ENCODE measurements around the gene MRPS5.

MRPS5 gene

DNA sequence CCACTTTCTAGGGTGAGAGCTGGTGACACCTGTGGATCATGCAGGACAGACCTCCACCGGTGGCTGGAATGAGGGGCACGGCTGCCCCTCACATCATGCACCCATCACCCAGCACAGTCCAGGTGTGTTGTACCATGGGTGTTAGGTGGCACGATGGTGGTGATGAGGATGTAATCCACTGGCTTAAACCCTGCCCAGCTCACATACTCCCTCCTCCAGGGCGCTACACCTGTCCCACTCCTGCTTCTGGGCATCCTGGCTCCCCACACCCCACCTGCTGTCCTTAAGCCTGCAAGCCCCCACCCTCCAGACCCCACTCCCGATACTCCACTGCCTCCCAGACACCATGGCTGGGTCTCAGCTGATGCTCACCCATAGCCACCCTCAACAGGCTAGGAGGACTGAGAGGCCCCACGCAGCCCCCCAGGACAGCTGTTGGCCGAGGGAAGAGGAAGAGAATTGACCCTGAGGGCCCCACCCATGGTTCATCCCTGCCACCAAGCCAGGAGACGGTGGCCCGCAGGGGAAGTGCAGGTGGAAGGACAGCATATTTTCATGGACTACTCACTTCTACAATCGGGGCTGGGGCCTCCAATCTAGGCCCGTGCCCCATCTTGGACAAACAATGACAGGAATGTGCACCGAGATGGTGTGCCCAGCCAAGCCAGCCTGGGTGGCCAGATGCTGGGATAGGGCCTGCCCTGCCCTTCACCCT lies 61.8 kb downstream of the MRPS5 start:
- no peak for DNase-seq

DNA sequence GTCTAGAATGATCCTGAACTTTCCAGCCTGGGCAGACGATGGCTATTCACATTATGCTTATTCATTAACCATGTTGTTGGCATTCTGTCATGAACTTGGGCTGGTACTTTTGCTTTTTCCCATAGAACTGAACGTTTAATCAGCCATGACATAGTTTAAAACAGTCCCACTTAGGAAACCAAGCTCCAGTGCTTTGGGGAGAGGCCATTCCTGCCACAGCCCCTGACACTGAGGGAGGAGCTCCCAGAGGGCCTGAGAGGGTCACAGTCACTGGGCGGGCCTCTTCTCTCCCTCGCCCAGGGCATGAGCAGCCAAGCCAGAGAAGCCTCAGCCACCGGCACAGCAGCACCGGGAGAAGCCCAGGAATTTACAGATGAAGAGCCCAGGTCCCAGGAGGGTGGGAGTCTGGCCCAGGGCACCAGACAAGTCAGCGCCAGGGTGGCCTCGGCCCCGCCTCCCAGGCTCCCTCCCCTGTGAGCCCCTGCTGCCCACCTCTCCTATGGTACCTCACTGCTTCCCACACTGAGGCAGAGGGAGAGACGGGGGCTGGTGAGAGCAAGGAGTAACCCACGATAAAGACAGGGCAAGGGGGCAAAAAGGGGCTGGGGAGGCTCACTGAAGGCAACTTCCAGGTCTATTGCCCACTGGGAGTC lies 62.5 kb downstream of the MRPS5 start:
- DNase-seq = no peak

DNA sequence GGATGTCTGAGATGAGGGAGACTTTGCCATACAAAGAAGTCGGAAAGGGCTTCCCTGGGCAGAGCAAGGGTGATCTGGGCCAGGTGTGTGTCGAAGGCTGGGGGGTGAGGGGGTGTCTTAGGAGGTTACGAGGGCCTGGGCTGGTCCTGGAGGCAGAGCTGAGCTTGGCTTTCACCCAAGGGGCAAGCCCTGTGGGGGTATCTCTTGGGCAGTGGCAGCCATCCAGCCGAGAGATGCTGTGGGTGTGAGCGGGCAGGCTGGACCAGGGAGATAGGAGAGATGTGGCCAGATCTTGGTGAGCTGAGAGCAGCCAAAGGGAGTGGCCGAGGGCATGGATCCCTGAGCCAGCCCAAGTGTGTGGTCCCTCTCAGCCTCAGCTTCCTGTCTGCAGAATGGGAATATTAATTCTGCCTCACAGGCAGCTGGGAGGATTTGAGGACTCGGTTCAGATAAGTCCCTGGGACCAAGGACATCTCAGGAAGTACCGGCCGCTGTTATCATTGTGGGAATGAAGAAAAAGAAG lies 63.1 kb downstream of the MRPS5 start:
- no peak for DNase-seq

DNA sequence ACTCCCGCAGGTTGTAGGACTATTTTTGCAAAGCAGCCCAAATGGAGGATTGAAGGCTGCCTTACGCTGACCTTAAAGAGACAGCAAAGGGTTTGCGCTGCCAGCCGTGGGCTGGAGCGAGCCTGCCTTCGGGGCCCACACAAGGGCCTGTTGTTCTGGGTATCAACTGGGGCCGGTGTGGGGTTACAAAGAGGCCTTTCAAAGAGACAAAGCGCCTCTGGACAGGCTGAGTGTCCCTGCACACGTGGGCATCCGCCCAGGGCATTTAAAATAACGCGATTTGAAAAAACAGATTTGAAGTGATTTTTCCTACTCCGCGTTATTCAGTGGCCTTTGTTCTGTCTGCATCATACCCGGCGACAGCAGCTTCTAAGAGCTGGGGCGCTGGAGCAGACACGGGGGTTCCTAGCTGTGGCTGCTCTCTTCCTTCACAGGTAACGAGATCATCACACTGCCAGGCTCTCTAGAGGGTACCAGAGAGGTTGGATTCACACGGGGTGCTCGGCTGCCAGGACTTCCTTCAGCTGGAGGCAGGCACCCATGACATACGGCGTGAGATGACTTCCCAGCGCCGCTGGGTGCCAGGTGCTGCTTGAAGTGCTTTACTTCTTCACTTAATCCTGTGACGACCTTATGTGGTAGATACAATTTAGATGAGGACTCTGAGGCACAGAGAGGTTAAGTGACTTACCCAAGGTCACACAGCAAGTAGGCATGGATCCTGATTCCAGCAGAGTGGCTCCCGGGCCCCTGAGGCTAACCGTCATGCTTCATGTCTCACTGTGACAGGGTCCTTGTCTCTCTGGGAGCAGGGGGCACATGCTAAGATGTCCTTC lies 63.9 kb downstream of the MRPS5 start:
- DNase-seq = no peak

DNA sequence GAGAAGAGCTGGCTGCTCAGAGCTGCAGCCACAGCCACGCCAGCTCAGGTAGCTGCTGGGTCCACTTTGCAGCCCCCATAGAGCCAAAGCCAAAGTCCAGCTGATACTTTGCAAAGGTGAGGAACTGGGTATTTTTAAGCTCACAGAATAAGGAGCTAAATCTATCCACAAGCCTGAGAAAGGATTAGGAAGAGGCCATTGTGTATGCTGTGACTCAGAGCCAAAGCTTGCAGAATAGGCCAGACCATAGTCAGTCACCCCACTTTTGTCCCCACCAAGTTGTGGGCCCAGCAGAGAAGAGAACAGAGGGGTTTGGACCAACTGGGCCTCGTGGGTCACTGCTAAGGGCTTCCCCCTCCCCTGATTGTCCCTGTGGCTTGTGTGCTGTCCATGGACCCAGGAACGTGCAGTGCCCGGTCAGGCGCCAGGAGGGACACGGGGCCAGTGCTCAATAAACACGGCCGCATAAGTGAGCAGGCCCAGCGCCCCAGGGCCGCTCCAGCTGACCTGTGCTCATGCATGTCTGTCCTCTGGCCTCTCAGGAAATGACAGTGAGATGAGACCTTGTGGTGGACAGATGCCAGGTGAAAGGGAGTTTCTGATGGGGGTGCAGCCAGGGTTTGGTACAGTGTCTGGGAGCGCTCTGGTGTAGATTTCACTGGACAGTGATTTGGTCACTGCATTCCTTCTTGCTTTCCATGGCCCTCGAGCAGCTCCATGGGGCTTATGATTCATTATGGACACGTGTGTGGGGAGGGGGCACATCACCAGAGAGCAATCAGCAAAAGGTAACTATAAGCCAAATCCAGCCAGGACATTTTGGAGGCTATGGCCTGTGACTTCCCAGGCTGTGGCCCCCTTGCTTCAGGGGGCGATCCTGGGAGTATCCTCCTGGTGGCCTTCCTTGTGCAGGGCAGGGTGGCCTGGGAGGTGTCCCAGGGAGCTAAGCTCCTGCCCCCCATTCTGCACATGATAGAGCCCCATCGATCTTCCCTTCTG lies 64.8 kb downstream of the MRPS5 start:
- no peak for DNase-seq

DNA sequence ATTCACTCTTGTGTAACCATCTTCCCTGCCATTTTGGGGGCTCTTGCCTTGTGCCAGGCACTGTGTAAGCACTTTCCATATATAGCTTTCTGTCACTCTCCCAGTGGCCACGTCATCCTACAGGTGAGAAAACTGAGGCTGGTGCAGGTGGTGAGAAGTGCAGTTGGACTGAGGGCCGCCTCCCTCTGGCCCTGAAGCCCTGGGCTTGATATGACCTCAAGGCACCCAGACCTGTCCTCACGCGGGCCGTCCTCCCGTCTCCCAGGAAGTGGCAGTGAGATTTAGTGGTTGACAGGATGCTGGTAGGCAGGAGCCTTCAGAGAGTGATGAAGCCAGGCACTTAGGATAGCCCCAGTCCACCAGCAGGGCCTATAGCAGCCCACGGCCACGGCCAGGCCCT lies 65.6 kb downstream of the MRPS5 start:
- DNase-seq = no peak

DNA sequence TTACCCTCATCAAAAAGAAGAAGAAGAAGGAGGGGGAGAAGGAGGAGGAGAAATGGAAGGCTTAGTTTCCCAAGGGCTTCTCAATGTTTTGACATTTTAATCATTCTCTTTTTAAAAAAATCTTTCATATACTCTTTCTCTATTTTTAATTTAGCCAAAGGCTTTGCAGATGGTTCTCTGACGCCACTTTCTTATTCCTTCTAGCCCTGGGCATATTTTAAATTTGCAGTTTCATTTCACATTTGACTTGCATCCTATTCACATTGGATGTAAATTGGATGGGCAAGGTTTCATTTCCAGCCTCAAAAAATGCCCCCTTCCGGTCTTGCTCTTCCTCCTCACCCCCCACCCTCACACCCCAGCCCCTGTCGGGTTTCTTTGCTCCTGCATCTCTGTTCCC lies 66.3 kb downstream of the MRPS5 start:
- no peak for DNase-seq

DNA sequence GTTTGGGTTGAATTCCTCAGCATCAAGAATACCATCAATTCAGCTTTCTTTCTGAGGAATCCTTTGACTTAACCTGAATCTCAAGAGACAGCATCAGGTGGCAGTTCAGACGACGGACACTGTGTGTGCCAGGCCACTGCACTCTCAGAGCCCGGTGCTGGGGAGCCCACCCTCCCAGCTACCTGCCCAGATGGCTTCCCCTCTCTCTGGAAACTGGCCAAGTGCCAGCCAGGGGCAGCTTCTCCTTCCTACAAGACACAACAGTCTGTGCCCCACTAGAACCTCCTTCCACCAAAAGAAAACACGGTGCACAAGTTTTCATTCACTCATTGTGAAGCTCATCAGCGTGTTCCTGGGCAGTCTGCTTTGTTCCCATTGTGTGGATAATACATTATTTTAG lies 67.6 kb downstream of the MRPS5 start:
- DNase-seq = no peak

DNA sequence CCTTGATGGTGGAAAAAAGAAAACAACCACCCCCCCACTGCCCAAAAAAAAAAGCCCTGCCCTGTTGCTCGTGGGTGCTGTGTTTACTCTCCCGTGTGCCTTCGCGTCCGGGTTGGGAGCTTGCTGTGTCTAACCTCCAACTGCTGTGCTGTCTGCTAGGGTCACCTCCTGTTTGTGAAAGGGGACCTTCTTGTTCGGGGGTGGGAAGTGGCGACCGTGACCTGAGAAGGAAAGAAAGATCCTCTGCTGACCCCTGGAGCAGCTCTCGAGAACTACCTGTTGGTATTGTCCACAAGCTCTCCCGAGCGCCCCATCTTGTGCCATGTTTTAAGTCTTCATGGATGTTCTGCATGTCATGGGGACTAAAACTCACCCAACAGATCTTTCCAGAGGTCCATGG lies 68.1 kb downstream of the MRPS5 start:
- no peak for DNase-seq

DNA sequence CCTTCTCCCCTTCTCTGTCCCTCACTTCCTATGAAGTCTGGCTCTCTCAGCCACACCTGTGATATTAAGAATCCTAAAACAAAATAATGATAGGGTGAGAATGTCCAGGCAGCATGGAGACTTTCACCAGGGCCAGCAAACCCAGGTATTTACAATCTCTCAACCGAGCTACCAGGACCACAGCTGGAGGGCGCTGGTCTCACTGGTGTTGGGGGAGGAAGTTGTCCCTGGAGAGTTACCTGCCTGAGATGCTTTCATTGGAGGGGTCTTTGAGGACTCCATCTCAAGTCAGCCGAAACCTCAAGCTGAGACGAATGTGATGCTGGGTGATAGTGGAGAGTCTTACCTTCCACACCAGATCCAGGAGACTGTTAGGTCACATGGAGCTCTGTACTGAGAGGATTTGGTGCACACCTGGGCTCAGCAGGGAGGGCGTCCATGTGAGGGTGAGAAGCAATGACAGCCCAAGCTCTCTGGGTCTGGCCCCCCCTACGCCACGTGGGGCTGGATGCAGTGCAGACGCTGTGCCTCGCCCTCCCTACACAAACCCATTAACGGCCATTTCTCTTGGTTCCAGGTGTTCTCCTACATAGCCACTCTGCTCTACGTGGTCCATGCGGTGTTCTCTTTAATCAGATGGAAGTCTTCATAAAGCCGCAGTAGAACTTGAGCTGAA lies 68.7 kb downstream of the MRPS5 start:
- DNase-seq = no peak

DNA sequence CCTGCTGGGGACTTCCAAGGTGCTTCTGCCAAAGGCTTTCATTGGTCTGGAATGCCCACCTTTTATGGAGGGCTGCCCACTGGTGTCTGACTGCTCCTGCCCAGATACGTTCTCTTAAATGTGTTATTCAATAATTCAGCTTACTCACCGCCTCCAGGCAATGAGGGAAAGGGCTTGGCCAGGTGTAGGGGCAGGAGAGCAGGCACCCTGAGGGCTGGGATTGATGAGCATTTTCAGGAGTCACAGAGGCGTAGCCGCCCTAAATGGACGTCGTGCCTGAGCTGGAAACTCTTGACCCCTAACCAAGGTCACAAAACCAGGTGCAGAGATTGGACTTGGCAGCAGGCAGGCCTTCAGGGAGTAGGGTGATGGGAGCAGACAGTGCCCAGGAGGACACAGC lies 69.3 kb downstream of the MRPS5 start:
- DNase-seq = no peak

DNA sequence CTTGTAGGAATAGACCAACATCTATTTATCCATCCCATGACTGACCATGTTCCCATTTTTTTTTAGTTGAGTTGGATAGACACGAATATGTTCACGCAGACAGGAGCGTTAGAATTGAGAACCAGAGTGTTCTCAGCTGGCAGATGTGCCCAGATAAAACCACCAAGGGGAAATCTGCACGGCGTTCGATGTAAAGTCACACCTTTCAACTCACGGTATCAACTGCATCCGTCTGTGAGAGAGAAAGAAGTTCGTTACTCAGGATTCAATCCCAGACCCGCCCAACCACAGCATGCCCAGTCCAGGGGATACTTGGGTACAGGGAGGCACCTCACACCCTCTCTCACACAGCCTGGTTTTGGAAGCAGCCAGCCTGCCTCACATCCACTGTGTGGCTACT lies 70.0 kb downstream of the MRPS5 start:
- DNase-seq = no peak

DNA sequence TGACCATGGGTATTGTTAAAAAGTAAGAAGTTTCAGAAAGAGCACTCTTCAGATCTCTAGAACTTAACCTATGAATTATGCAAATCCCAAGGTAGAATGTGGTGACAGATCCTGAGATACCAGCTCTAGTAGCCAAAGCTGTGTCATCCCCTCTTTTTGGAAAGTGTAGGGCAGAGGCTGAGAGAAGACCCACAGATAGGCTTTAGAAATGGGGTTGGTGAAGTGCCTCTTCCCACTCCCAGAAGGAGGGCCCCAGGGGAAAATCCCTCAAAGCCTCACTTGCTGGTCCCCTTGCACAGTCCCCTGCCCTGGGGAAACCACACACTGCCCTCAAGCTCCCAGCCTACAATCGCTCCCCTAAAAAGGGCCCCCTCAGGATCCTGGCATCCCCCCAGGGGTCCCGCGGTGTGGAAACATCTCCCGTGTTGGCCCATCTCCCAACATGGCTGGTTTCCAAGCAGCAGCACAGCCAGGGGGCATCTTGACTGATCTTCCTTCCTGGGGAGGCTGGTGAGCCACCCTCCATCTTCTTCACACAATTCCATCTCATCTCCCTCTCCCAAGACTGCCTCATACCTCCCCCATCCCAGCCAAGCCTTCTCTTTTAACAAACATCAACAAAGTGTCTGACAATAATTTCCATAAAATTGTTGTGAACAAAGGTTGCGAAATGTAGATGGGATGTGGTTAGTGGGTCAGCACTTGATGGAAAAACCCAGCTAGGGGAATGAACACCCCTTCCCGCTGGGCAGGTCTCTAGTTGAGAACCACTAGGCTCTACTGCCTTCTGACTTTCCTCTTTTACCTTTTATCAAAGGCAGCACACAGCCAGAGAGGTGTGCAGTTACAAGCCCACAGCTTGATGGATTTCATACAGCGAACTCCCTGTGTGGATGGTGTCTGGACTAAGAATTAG lies 71.0 kb downstream of the MRPS5 start:
- no peak for DNase-seq

DNA sequence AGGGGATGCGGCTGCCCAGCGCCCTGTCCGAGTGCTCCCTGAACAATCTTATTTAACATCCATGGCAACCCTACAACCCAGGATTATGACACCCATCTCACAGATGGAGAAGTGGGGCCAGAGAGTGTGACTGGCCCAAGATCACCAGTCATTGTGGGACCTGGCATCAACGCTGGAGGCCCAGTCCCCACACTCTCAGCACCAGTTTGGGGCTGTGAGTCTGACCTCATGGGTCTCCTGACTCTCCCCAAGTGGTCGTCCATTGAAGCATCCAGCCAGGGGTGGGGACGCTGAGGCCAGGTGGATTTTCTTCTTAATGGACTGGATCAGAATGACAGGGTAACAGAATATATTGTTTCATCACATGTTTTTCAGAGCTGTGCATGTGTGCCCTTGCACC lies 71.6 kb downstream of the MRPS5 start:
- DNase-seq = no peak

DNA sequence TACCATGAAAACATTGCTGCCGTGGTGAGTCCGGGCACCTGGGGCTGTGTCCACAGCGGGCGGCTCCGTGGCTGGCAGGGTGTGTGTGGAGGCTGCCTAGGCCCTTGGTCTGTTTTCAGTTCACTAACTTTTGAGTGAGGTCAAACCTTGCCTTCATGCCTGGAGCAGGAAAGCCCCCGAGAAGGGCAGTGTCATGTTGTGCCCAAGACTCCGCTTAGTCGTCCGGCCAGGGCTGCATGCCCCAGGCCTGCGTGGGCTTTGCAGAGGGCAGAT lies 72.0 kb downstream of the MRPS5 start:
- DNase-seq = no peak

DNA sequence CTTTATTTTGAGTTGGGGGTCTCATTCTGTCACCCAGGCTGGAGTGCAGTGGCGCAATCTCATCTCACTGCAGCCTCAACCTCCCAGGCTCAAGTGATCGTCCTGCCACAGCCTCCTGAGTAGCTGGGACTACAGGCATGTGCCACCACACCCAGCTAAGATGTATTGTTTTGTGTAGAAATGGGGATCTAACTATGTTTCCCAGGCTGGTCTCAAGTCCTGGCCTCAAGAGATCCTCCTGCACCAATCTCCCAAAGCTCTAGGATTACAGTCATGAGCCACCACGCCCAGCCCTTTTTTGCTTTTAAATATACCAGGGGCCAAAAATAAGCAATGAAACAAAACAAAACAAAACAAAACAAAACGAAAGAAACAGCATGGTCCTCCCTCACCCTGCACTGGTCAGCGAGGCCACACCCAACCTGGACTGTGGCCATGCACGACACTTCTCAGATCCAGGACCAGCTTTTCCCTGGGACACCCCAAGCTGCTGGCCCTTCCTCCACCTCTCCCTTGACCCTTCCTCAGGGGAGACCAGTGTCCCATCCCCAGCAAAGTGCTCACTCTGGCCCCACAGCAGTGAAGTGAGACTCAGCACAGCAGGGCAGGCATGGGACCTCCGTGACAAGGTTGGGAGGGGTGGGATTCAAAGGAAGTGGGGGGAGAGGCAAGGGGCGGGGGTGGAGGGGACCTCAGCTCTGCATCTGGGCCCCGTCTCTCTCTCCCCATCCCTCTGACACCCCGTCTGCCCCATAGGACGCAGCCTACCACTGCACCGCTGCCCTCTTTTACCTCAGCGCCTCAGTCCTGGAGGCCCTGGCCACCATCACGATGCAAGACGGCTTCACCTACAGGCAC lies 72.6 kb downstream of the MRPS5 start:
- DNase-seq = no peak

DNA sequence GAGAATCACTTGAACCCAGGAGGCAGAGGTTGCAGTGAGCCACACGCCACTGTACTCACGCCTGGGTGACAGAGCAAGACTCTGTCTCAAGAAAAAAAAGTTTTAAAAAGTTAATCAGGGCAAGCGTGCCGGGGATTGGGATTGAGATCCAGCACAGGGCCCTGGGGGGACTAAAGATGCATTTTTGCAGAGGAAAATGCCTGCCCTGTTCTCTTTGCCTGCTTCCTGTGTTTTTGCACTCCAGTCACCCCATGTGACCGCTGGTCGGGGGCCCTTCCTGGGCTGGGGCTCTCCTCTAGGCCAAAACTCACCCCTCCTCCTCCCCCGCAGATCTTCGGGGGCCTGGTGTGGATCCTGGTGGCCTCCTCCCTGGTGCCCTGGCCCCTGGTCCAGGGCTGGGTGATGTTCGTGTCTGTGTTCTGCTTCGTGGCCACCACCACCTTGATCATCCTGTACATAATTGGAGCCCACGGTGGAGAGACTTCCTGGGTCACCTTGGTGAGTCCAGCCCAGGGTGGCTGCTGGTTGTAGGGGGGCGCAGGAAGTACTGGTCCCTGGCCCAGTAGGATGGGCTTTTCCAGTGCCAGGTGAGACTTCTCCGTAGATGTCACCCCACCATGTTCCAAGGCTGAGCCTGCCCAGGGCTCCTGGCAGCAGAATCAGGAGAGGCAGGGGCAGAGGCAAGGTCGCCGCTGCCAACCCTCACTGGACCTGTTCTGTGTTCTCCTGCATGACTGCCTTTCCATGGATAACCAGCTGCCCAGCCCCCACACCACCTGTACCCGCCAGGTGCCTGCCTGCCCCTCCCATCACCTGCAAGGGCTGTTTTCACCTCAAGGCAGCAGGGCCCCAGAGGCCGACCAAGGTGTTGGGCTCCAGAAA lies 73.7 kb downstream of the MRPS5 start:
- DNase-seq = peak; percentile 36

DNA sequence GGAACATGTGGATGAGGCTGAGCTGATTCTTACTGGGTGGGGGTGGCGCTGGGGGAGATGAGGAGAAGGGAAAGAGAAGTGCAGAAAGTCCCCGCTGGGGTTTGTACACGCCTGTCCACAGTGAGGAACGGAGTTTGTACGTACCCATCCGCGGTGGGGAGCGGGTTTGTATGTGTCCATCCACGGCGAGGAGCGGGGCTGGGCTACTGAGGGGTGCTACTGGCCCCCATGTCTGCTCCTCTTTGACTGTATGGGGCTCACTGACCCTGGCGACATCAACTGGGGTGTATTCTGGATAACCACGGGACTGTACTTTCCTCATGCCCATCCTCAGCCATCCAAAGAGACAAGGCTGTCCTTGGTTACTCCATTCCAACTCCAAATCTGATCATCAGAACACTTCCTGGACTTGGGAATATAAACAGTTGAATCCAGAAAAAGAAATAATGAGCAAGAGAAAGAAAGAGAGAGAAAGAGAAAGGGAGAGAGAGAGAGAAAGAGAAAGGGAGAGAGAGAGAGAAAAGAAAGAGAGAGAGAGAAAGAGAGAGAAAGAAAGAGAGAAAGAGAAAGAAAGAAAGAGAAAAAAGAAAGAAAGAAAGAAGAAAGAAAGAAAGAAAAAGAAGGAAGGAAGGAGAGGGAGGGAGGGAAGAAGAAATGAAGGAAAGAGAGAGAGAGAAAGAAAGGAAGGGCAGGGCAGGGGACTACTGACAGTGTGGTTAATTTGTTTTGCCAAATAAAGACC lies 75.1 kb downstream of the MRPS5 start:
- DNase-seq = no peak

Data from DMS153 (cell line).